OCI-LY7 (cell line): ENCODE data around the gene DCPS. TPM values are rescaled to one million over a fixed set of nuclear protein-coding genes. Genes with fewer than 3 reads are reported as not detected.
A peak's percentile ranks its signal among the peaks of the same experiment; 100 is the strongest.

Source experiments
- BruUV-seq: library from RNA; stranded (reverse); fragments of 400-500 nt; replicated peaks from 2 replicates; lab custom pipeline; 2021; lab: Mats Ljungman, UMichigan
- CTCF ChIA-PET: fragments of 300-600 bp; sonication (Branson Sonifier 250); formaldehyde crosslinking; loops from one replicate; lab custom pipeline; 2022; ENCODE audit warnings: antibody characterized with exemption; ENCODE audit not compliant: unreplicated experiment; lab: Charles Lee
- POLR2A ChIA-PET: fragments of 300-600 bp; sonication (Branson Sonifier 250); formaldehyde crosslinking; loops from one replicate; lab custom pipeline; 2022; ENCODE audit warnings: antibody characterized with exemption; lab: Charles Lee
- DNase-seq: peaks from one replicate; pipeline ENCODE4 v3.0.0-alpha.2; 2015; ENCODE audit warnings: low spot score
- H2AFZ ChIP-seq: fragments of 200-600 bp; sonication (generic), shearing (Covaris generic); 2 replicates; pipeline ENCODE4 v1.6.1; 2014; ENCODE audit warnings: mild to moderate bottlenecking, antibody characterized with exemption, low read length, moderate library complexity
- H3K27ac ChIP-seq: fragments of 200-600 bp; sonication (generic); 2 replicates; pipeline ENCODE4 v1.5.1; 2014; ENCODE audit warnings: mixed run types, low read depth, mild to moderate bottlenecking, moderate library complexity, low read length, inconsistent platforms; ENCODE audit not compliant: poor library complexity, severe bottlenecking
- H3K36me3 ChIP-seq: fragments of 200-600 bp; sonication (generic); 2 replicates; pipeline ENCODE4 v1.6.1; 2014; ENCODE audit warnings: mild to moderate bottlenecking, antibody characterized with exemption, low read length, moderate library complexity, mixed read lengths; ENCODE audit not compliant: insufficient read depth
- H3K4me1 ChIP-seq: fragments of 200-600 bp; sonication (generic); 2 replicates; pipeline ENCODE4 v1.5.1; 2014; ENCODE audit warnings: mild to moderate bottlenecking, low read length; ENCODE audit not compliant: insufficient read depth, poor library complexity, severe bottlenecking
- H3K4me2 ChIP-seq: fragments of 200-600 bp; sonication (generic); 2 replicates; pipeline ENCODE4 v1.6.1; 2014; ENCODE audit warnings: mild to moderate bottlenecking, low read length
- H3K4me3 ChIP-seq: fragments of 200-600 bp; sonication (generic); 2 replicates; pipeline ENCODE4 v1.5.1; 2014; ENCODE audit warnings: mild to moderate bottlenecking, low read depth, low read length; ENCODE audit not compliant: poor library complexity, severe bottlenecking
- H3K79me2 ChIP-seq: fragments of 200-600 bp; sonication (generic); 2 replicates; pipeline ENCODE4 v1.6.1; 2016; ENCODE audit warnings: low read depth, mild to moderate bottlenecking, low read length, moderate library complexity, mixed read lengths; ENCODE audit not compliant: insufficient read depth
- H3K9me2 ChIP-seq: fragments of 200-600 bp; sonication (generic); 2 replicates; pipeline ENCODE4 v1.6.1; 2016; ENCODE audit warnings: mild to moderate bottlenecking, low read length, mixed read lengths; ENCODE audit not compliant: insufficient read depth
- H3K9me3 ChIP-seq: fragments of 200-600 bp; sonication (generic); 2 replicates; pipeline ENCODE4 v1.6.1; 2014; ENCODE audit warnings: mild to moderate bottlenecking, mixed run types, low read length, mixed read lengths
- H4K20me1 ChIP-seq: fragments of 200-600 bp; sonication (generic); 2 replicates; pipeline ENCODE4 v1.6.1; 2014; ENCODE audit warnings: mild to moderate bottlenecking, antibody characterized with exemption, low read length, moderate library complexity, mixed read lengths; ENCODE audit not compliant: insufficient read depth
- EZH2phosphoT487 ChIP-seq: fragments of 200-600 bp; sonication (generic); IDR thresholded peaks from 2 replicates; pipeline ENCODE4 v1.6.1; 2018; ENCODE audit warnings: low read depth, borderline replicate concordance, mild to moderate bottlenecking, mixed run types, antibody characterized with exemption, low read length, moderate library complexity, mixed read lengths
- intact Hi-C: fragments of 100-400 bp; cut with micrococcal nuclease; formaldehyde crosslinking; loops from one replicate; pipeline ENCODE4 v1.10.0; 2022; ENCODE audit not compliant: unreplicated experiment
- total RNA-seq, 2 experiments: library from RNA; depleted of rRNA in 1 of 2; stranded (reverse); fragments of >200 nt in 1 of 2; shearing (Covaris generic) in 1 of 2; gene quantifications; 2 replicates each; pipeline ENCODE4 v1.2.3, GENCODE V29; 2014 to 2022
- TF ChIP-seq, protein P1 (sequence below): fragments of 200-600 bp; sonication (generic); conservative IDR thresholded peaks from 2 replicates; pipeline ENCODE4 v1.5.1; 2014; ENCODE audit warnings: mild to moderate bottlenecking, antibody characterized with exemption, low read length, moderate library complexity, mixed read lengths

DCPS gene
- total RNA-seq, 2 experiments from 2014 or later = 30.4 to 36.5 TPM

DNA sequence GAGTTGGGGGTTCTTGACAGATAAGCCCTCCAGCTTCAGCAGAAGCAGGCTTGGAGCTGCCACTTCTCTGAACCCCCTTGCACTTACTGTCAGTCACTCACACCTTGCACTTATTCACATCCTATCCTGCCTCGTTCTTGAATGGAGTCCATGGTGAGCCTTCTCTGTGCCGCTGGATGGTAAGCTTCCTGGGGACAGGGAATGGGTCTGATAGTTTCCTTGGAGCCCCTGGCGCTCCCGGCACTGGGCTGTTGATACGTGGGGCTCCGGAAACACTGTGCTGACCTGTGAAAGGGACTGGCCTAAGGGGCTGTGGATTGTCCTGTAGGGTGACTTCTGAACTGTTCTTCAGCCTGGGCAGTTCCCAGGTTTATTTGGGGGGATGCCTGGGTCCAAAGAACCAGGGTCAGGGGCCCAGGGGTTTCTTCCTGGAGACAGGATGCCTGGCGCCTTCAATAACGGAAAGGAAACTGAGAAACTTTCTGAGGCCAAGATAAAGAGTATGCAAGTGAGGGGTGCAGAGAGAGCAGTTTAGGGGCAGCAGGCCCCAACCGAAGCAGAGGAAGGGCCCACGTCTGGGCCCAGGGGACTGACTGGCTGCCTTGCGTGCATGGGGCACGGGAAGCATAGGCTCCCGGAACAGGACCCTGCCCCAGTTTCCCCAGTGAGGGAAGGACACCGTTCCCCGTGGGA lies 50.9 kb downstream of the DCPS start:
- TF ChIP-seq, protein P1, sequence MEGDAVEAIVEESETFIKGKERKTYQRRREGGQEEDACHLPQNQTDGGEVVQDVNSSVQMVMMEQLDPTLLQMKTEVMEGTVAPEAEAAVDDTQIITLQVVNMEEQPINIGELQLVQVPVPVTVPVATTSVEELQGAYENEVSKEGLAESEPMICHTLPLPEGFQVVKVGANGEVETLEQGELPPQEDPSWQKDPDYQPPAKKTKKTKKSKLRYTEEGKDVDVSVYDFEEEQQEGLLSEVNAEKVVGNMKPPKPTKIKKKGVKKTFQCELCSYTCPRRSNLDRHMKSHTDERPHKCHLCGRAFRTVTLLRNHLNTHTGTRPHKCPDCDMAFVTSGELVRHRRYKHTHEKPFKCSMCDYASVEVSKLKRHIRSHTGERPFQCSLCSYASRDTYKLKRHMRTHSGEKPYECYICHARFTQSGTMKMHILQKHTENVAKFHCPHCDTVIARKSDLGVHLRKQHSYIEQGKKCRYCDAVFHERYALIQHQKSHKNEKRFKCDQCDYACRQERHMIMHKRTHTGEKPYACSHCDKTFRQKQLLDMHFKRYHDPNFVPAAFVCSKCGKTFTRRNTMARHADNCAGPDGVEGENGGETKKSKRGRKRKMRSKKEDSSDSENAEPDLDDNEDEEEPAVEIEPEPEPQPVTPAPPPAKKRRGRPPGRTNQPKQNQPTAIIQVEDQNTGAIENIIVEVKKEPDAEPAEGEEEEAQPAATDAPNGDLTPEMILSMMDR = no peak
- TF ChIP-seq EZH2phosphoT487 = no peak
- H3K9me3 ChIP-seq = no peaks in the 10 kb centered on the region
- no peaks in the 10 kb centered on the region for H3K9me2 ChIP-seq
- peak overlapping the region; percentile 92 for H3K4me2 ChIP-seq
- H2AFZ ChIP-seq = peak overlapping the region; percentile 58; the same call in 1 of the 2 replicates
- CTCF ChIA-PET = no interaction called here
- peaks cover 50% of the 10 kb centered on the region; the same call in 1 of the 2 replicates for H3K79me2 ChIP-seq
- H3K4me3 ChIP-seq = peak overlapping the region; percentile 80
- H3K4me1 ChIP-seq = peaks cover 39% of the 10 kb centered on the region
- POLR2A ChIA-PET = interaction anchor here (0.5 to 3.6 kb wide), 7 partner anchors 11 to 616 kb away, joined by 3 to 27 read pairs (median 4); partner anchors contain the start of gene DCPS
- TSS peak; percentile 71 for BruUV-seq
- peak overlapping the region; percentile 66 for H3K27ac ChIP-seq
- DNase-seq = peak; percentile 48
- H3K36me3 ChIP-seq = peaks cover 27% of the 10 kb centered on the region
- intact Hi-C loops = loop anchor here (2.0 kb wide), 2 partner anchors 50 to 66 kb away; partner anchors contain the start of gene DCPS
- H4K20me1 ChIP-seq = no peaks in the 10 kb centered on the region

DNA sequence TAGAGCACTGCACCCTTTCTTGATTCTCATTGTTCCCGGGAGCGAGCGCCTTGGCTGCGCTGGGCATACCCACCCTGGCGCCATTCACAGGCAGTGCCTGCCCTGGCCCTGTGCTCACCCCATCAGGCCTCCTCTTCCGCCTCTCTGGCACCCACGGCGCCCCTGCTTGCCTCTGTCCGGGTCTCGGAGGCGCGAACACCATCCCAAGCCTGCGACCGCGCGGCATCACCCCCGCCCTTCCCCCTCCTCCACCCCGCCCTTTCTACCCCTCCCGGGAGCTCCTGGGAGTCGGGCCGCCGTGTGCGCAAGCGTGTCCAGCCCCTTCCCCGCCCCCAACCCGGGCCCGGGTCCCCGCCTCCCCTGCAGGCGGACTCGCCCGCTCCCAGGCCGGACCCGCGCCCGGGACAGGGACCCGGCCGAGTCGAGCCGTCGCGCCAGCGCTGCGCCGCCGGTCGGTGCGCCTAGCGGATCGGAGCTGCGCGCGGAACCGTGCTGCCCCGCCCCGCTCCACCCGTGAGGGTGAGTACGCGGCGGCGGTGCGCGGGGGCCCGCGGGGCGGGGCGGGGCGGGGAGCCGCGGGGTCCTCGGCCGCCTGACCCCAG lies 51.6 kb downstream of the DCPS start, which contains the start of gene ST3GAL4:
Gene ST3GAL4, plus strand, starts transcription at position 363 of the 602 bp plus-strand sequence. CDS start 50,470 bp downstream, outside the sequence.
- intact Hi-C loops = loop anchor here (2.0 kb wide), 2 partner anchors 51 to 65 kb away; partner anchors contain the start of gene DCPS

More for the DNA sequence above, 51.6 kb downstream of the DCPS start, which contains the start of gene ST3GAL4:
- Histone ChIP-seq H3K36me3 (peaks cover 21% of the 10 kb centered on the region), H3K4me1 (peaks cover 39% of the 10 kb centered on the region), H3K4me2 (peak within 1 kb of the TSS; percentile 92), H3K4me3 (peak within 1 kb of the TSS; percentile 80), H3K9me2 (no peaks in the 10 kb centered on the region), H2AFZ (peak within 1 kb of the TSS; percentile 58; the same call in 1 of the 2 replicates), H3K79me2 (peaks cover 44% of the 10 kb centered on the region; the same call in 1 of the 2 replicates), H3K27ac (peak within 1 kb of the TSS; percentile 66), H4K20me1 (no peaks in the 10 kb centered on the region), H3K9me3 (no peaks in the 10 kb centered on the region)
- ChIA-PET POLR2A (interaction anchor here (0.5 to 3.6 kb wide), 7 partner anchors 18 to 144 kb away, joined by 3 to 27 read pairs (median 3); partner anchors contain the start of gene DCPS), CTCF (interaction anchor here (0.5 to 0.9 kb wide), 5 partner anchors 75 to 222 kb away, joined by 3 to 6 read pairs (median 4); no protein-coding TSS in a partner anchor)
- TF ChIP-seq, protein P1 = no peak
- TF ChIP-seq EZH2phosphoT487 = no peak
- no TSS peak for BruUV-seq
- DNase-seq = peak; percentile 83
